HL-60/S4 treated with retinoic acid at 250 ng/mL for 4 days and 3 days (cell line): ENCODE results near the gene DOCK9.

Experiments
- in situ Hi-C: fragments of 300-500 bp; cut with MboI; formaldehyde crosslinking; loops from 2 replicates; pipeline ENCODE4 v1.7.0; 2022; ENCODE audit warnings: low sequenced_read_pairs

DOCK9 gene

DNA sequence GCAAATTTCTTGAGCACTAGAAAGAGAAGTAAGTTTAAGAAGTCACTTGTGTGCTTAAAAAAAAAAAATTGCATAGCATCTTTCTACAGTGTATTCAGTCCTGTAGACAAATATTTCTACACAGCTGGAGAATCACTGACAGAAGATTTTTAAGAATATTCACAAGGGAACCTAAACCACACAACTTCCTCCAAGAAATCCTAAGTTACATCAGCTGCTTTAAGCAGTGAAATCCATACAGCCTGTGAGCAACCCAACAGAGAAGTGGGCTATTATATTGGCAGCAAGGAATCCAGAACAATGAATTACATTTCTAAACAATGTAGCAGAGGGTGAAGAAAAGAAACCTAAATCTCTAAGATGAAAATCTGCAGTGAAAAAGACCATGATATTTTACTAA is 1.5 kb downstream of the DOCK9 start:
- in situ Hi-C loops: no loop called here

DNA sequence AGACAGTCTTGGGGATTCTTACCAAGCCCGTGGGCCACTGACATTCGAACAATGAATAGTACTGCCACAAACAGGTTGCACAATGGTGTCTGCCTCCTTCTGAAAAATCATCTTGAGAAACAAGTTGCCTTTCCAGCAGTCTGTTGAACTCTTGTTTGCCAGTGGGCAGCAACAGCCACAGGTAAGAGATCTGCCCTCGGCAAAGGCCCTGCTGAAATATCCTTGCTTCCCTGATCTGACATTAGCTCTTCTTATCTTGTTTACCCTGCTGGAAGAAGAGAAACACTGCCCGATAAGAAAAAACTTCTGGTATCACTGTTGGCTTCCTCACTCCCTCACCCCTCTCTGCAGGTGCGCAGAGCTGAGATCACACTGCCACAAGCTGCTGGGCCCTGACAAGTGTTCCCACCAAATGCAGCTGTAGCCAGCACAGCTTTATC is 2.0 kb downstream of the DOCK9 start:
- in situ Hi-C loops: no loop called here

DNA sequence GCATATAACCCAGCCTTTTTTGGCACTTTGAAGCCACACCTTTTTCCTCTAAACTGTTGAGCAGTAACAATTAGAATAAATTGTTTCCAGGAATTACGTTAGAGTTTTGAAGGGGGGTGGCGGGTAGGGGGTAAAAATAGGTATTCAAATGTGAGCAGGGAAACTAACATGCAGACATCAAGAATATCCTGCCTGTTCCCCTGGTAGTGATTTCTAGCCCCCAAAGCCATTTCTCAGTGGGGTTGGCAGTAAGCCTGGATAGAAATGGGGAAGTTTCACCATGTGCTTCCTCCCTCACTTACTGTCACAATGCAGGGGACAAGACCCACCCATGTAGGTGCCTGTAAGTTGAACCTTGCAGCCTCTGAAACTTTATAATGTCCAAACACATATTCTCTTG is 3.8 kb downstream of the DOCK9 start:
- in situ Hi-C loops: no loop called here

DNA sequence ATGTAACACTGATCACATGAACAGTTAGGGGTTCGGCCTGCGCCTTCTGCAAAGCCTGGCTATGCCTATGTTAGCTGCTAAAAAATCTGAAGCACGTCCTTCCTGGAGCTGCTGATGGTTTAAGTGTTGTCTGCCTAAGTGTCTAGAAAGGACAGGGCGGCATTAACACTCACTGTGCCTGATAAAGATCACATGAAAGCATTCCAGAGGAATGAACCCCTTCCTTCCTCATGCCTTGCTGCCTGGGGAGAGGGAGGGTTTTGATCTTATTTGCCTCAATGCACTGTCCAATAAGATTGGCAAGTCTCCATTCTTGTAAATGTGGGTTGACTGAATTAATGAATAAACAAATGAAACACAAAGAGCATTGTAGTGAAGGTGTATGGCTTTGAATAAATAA is 5.2 kb downstream of the DOCK9 start:
- in situ Hi-C loops: no loop called here

DNA sequence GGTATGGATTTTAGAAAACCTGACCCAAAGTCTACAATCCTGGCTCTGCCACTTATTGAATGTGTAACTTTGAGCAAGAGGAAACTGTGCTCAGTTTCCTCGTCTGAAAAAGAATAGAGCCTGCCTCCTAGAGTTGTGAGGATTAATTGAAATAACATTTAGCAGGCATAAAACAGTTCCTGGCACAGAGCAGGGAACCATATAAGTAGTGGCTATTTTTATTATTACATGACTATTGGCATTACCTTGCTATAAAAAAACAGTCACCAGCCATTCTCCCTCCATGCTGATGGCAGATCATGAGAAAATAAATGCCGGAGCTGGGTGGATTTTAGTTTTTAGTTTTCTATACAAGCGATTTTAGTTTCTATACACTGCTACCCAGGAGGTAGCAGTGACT is 5.8 kb downstream of the DOCK9 start:
- in situ Hi-C loops: no loop called here

DNA sequence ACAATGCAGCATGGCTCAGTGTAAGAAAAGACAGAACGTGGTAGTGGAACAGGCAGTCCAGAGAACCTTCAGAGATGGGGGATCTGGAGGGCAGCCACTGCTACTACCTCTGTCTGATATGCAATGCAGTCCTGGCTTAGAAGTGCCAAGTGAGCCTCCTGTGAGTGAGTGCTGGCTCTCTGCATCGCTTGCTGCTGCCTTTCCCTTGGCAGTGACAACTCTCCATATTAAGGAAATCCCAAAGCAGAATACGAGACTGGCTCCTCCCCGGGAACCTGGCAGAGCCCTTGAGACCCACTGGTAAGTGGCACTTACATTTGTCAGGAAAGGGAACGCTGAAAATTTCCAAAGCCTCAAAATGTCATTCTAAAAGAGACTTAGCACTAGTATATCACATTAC is 7.5 kb downstream of the DOCK9 start:
- in situ Hi-C loops: no loop called here

DNA sequence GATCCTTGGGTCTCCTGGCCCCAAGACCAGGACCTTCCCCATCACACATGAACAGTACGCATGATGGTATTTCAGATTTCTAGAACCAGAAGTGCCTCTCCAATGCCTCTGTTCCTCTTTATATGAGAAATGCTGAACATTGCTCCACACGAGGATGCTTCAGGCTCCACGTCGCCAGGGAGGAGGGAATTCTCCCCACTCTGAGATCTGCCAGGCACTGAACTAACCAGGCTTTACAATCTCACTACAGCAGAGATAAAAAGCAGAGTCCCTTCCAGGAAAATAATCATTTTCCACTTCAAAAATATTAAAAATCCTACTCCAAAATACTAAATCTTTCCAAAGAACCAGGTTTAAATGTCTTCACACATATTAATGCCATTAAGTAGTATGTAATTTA is 10.4 kb downstream of the DOCK9 start:
- in situ Hi-C loops: no loop called here

DNA sequence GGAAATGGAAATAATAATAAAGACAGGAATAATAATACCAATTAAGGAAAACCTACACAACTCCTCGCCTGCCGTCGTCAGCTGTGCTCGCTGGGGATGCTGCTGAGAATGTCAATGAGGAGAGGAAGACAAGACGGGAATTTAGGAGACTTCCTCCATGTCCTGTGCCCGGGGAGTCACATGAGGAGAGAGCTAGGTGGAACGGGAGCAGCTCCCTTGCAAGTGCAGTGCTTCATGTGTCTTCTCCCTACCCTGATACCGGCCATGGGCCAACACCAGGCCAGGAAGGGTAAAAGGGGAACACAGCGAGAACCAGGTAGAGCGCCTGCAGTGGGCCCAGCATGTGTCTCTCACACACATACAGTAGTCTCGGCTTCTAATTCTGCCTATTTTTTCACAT is 11.8 kb downstream of the DOCK9 start:
- in situ Hi-C loops: no loop called here

DNA sequence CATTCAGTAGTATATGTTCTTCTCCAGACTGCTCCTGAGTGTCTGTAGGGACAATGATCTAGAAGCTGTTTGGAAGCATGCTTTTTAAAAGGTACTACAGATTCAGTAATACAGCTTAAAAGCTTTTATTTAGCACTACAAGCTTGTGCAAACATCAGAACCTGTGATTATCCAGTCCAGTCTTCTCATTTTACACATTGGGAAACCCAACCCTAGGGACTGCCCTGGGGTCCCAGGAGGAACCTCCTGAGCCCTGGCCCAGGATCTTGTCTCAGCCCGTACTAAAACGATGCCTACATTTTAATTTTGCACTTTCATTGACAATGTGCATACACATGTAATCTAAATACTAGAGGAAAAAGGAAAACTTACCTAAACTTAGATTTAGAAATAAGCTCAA is 12.5 kb downstream of the DOCK9 start:
- in situ Hi-C loops: no loop called here

DNA sequence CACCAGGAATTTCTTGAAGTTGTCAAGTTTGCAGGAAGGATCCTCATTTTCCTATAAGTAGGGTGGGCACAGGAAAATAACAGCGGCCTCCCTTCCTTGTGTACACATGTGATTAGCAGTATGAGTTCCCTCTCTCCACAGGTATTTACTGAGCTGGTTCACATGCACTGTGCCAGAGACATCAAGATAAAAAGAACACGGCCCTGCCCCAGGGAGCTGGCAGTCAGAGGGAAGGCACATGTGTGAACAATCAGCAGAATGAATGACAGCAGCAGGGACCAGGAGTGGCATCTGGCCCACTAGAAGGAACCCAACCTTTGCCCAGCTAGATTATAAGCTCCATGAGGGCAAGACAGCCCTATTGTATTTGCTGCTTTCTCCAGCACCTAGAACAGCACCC is 13.9 kb downstream of the DOCK9 start:
- in situ Hi-C loops: no loop called here

DNA sequence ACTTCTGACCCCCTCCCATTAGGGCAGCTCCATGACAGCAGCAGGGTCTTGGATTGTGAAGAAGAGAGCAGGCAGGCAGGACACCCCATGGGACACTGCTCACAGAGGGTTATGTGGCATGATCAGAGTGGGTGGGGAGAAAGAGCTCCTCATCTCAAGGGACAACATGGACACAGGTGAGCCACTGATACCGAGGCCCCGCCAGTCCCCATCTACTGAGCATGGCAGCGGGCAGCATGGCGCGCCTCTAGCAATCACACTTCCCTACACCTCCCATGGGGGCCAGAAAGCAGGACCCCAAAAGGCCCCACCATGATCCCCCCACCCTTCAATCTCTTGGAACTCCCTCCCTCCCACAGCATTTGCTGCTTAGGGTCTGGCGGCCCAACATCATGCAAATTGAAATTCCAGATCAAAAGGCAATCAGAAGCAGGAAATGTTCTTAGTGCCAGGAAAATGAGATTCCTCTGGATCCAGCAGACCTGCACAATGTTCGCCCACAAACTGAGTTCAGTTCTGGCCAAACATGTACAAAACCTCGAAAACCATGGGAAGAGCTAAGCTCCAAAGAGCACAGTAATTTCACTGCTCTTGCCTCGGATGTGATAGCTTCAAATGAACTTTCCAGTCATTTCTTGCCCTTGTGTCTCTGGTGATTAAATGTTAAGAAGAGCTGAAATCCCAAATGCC is 14.8 kb downstream of the DOCK9 start:
- in situ Hi-C loops: no loop called here

DNA sequence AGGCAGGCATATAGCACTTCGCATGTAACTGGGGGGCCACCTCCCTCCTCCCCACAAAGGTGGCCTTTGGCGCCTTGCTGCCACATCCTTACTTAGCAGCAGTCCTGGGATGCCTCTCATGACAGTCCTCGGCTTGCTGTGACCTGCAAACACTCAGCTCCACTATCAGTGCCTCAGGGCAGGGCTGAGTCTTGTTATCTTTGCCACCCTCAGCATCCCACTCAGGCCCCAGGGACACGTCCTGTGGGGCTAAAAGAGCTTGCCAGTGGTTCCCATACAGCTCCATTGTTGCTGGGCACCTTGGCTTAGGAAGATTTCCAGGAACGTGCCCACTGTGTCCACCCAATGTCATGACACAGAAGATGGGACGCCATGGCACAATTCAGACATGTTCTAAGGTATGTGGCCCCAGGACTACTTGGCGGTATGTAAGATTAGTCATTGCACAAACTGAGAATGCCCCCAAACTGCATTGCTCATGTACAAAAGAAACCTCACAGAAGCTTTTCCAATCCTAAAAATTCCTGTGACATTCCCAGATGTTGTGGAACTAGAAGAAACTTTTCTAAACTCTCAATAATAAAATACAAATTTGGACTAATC is 16.3 kb downstream of the DOCK9 start:
- in situ Hi-C loops: no loop called here

DNA sequence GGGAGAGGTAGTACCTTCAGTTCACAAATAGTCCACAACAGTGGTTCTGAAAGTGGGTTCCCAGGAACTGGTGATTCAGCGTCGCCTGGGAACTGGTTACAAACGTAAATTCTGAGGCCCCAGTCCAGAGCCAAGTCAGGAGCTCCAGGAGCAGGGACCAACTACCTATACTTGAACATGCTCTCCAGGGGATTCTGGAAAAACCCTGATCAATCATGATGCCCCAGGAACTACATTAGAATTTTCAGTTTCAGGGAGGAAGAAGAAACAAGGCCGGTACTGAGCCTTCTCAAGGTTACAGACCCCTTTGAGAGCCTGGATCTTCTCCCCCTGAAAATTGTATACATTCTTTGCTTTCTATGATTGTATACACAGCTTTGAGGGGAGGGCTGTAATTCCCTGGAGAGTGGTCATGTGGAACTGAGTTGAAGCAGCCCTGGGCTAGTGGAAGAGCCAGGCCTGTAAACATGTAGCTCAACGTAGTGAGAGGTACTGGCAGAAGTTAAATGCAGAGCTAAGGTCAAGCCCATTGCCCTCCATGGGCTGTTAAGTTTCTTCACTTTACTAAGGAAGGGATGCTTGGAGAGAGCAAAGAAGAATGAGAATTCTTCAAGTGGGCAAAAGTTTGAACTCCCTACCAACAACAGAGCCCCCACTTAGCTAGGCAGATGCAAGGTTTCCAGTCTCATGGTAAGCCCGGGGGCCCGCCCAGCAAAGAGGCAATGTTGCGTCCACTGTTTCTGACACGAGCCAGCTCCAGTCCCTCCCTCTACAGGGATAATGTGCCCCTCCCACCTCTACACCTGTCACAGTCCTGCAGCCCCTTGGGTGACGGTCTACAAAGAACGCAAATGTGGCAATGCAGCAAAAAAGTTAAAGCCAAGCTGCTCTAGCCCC is 17.0 kb downstream of the DOCK9 start:
- in situ Hi-C loops: no loop called here

DNA sequence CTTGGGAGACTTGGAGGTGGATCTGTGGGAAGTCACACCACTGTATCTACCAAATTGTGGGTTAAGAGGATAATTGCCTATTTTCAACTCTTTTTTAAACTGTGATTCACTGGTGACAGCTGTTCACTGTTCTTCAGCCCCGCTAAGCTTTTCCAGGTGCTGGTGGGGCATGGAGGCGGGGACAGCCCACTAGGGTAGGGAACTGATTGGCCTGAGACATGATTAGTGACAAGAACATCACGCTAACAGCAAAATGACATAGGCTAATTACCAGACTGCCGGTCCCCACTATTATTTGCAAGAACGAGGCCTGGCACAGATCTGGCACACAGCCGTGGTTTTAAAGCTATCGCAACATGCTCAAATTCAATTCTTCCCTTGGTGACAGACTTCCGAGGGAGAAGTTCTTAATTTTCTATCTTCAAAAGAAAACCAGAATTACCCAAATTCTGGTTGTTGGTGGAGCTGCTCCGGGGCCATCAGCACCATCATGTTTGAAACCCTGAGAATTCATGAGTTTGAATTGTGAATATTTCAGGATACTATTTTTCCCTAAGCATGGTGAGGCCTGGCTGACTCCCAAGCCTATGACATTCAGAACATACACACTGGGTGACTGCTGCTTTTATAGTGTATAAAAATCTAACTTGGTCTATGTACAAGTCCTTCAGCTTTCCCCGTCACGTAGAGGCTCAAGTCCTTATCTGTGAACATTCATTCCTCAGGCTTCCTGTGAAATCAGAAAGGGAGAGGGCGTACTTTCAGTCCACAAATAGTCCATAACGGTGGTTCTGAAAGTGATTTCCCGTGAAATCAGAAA is 17.9 kb downstream of the DOCK9 start:
- in situ Hi-C loops: no loop called here

DNA sequence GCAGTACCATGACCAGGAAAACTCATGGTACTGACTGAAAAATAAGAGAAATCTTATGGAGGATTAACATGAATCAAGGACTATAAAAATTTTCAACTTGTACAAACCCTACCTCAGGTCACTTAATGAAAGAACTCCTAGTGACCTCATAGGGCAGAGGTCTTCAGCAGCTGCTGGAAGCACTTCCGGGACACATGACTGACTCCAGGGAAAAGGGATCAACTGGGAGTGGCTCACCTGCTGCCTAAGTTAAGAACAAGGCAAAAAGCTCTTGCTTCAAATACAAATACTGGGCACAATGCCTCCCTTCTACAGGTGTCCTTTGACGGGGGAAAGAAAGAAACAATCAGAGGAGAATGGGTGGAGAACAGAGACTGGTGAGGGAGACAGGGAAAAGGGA is 18.6 kb downstream of the DOCK9 start:
- in situ Hi-C loops: no loop called here

DNA sequence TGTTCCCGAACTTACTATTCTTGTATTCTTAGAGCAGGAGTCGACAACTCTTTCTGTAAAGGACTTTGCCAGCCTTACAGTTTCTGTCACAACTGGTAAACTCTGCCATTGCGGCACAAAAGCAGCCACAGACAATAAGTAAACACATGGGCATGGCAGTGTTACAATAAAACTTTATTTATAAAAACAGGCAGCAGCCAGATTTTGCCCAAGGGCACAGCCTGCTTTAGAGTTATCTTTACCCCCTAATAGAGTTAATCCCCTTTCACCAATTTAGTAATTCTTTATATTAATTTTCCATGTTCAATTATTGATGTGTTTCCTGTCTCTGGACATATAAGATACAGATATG is 19.4 kb downstream of the DOCK9 start:
- in situ Hi-C loops: no loop called here

DNA sequence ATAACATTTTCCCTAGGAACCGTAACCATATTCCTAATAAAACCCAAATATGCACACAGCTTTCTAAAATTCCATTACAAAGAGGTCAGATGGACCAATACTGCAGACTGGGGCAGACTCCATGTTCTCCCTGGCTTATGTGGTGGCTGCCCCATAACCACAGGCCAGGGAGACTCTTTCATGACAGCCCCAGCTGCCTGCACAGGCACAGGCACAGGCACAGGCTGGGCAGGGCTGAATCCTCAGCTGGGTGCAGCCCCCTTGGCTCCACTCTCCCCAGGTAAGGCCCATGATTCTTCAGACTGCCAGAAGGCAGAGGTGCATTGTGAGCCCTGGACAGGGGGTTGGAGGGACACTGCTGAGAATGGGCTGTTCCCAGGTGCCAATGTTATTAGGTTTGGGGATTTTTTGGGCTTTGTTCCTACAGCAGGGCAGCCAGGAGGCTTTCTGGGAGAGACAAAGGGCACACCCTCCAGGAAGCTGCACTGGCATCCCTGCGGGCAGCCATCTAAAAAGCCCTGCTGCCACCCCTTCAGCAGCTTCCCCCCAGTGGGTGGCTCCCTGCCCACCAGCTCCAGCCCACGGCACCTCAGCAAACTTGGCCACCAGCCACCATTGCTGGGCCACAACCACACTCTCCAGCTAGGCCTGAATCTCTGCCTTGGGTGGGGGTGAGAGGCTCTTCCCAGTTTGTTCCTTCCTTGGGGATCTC is 20.0 kb downstream of the DOCK9 start:
- in situ Hi-C loops: no loop called here

DNA sequence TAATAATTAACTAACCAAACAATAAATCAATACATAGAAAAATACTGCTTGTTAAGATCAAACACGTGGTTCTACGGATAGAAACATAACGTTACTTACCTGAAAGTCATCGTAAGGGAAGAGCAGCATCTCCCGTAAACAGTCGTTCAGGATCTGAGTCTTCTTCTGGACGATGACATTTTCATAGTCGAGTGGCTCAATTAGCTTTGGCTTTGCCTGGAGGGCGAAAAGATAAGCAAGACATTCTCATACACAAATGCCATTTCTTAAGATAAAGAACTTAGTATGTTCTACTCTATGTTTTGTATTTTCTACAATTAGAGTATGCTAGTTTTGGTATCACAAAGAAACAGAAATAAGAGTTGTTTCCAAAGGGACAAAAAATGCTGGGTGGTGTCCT is 22.5 kb downstream of the DOCK9 start:
- in situ Hi-C loops: no loop called here

DNA sequence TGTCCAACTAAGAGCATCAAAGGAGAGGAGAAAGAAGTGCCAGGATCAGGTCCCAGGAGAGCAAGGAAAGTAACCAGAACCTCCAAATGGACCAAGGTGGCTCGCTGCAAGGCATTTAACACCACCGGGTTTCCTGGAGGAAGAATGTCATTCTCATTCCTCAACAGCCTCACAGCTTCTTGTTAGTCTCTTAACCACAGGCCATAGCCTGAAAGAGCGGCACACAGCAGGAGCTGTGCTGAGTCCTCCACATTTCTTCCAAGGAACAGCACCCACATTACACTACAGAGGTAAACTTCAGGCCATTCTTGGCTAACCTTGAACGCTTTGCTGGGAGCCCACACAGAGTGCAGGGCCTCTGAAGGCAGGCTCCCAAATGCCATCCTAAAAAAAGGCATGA is 23.6 kb downstream of the DOCK9 start:
- in situ Hi-C loops: no loop called here

DNA sequence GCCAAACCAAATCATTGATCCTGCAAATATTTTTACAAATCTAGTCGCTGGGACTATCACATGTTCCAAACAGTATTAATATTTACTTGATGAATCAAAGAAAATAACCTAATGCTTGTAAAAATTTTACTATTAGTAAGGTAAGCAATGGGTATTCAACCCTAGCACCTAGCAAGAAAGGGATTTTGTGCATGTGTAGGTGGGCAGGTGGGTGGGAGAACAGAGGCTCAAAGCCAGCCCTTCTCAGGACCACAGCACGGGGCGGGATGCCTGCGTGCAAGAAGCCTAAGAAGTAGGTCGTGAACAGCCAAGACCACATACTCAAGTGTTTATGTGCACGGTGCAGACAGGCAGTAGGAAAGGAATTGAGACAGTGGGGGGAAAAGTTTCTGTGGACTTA is 26.6 kb downstream of the DOCK9 start:
- in situ Hi-C loops: no loop called here

DNA sequence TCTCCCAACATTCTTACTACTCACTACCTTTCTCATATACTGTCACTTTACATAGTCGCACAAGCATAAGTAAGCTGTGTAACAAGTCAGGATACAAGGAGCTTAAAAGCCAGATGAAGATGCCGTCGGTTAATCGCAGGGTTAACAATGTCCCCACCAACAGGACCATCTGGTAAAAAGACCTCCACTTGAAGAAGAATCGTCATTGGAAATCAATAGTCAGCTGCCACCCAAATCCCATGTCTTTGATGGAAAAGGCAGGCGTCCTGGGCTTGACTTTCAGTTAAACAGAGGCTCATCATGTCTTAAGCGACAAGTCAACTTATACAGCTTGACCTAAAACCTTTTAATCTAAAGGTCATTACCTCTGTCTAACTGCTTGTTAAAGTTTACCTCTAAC is 27.2 kb downstream of the DOCK9 start:
- in situ Hi-C loops: no loop called here
